GM12864 (cell line): ENCODE results near the gene ITIH2.
"Not testable (repeated sequence)": the region's sequence is repeated elsewhere in the genome, so short reads cannot be mapped to it uniquely, and the experiment has no call there.

Experiments used
- DNase-seq: peaks from one replicate; pipeline ENCODE4 v3.0.0-alpha.2; 2011; ENCODE audit warnings: low read depth
- H3K4me3 ChIP-seq: 2 replicates; pipeline ENCODE4 v1.5.1; 2011; ENCODE audit warnings: mild to moderate bottlenecking, low read depth, low read length, control low read depth
- TF ChIP-seq, protein P1 (sequence below): IDR thresholded peaks from 2 replicates; pipeline ENCODE4 v1.5.1; 2011; ENCODE audit warnings: low read depth, mild to moderate bottlenecking, moderate library complexity, low read length, control low read depth, inconsistent platforms; ENCODE audit errors: missing control alignments

The ITIH2 gene

DNA sequence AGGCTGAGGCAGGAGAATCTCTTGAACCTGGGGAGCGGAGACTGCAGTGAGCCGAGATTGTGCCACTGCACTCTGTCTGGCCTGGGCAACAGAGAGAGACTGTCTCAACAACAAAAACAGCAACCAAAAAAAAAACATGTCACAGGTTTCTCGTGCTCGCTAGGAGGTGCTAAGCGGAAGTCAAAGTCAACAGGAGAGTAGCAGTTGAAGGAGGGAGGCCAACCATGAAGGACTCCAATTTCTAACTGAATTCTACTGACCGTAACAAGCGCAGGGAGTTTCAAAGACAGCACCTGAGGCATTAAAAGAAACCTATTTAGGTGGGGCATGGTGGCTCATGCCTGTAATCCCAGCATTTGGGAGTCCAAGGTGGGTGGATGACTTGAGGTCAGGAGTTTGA, 65.3 kb downstream of the ITIH2 start:
- H3K4me3 ChIP-seq: no peak overlapping the region
- DNase-seq: no peak
- TF ChIP-seq, protein P1, sequence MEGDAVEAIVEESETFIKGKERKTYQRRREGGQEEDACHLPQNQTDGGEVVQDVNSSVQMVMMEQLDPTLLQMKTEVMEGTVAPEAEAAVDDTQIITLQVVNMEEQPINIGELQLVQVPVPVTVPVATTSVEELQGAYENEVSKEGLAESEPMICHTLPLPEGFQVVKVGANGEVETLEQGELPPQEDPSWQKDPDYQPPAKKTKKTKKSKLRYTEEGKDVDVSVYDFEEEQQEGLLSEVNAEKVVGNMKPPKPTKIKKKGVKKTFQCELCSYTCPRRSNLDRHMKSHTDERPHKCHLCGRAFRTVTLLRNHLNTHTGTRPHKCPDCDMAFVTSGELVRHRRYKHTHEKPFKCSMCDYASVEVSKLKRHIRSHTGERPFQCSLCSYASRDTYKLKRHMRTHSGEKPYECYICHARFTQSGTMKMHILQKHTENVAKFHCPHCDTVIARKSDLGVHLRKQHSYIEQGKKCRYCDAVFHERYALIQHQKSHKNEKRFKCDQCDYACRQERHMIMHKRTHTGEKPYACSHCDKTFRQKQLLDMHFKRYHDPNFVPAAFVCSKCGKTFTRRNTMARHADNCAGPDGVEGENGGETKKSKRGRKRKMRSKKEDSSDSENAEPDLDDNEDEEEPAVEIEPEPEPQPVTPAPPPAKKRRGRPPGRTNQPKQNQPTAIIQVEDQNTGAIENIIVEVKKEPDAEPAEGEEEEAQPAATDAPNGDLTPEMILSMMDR: no peak

GRCh38 chr10:7773845-7774801, 71.0 kb downstream of the ITIH2 start:
- no peak for DNase-seq
- no peak overlapping the region for H3K4me3 ChIP-seq
- TF ChIP-seq, protein P1: no peak

GRCh38 chr10:7776777-7777176, 73.7 kb downstream of the ITIH2 start:
- no peak for DNase-seq
- no peak overlapping the region for H3K4me3 ChIP-seq
- TF ChIP-seq, protein P1: no peak

- DNase-seq, H3K4me3 ChIP-seq: not testable (repeated sequence)
These were observed 79.1 kb downstream of the ITIH2 start for GRCh38 chr10:7782194-7782593.

GRCh38 chr10:7786430-7786829, 83.3 kb downstream of the ITIH2 start:
- TF ChIP-seq, protein P1: no peak
- no peak overlapping the region; the same call in 1 of the 2 replicates for H3K4me3 ChIP-seq
- DNase-seq: no peak

DNA sequence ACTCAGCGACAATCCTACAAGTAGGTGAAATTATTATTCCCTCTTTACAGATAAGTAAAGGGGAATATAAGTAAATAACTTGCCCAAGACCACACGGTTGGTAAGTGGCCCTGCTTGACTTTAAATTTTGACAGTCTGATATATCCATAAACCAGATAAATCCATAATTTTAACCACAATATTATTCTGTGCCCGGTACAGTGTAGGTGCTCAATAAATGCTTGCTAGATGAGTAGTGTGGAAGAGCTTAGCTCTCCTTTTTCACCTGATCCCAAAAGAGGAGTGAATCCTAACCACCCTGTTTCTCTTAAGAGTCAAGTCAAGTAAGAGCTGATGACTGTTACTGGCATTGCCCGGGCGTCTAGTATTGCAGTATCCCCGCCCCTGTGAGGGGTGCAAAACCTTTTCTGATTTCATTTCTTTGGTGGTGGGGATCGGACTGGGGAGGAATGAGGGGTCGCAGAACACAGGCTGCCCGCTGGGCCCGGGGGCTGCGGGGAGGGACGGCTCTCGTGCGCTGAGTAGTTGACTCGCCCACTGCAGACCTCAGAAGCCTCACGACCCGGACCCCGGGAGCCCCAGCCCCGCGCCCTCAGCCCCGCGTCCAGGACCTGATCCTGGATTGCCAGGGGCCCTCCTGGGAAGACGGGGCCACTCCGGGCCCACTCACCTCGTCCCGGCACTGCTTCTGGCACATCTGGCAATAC, 84.2 kb downstream of the ITIH2 start:
- TF ChIP-seq, protein P1: no peak
- DNase-seq: no peak
- H3K4me3 ChIP-seq: peak overlapping the region; percentile 70

DNA sequence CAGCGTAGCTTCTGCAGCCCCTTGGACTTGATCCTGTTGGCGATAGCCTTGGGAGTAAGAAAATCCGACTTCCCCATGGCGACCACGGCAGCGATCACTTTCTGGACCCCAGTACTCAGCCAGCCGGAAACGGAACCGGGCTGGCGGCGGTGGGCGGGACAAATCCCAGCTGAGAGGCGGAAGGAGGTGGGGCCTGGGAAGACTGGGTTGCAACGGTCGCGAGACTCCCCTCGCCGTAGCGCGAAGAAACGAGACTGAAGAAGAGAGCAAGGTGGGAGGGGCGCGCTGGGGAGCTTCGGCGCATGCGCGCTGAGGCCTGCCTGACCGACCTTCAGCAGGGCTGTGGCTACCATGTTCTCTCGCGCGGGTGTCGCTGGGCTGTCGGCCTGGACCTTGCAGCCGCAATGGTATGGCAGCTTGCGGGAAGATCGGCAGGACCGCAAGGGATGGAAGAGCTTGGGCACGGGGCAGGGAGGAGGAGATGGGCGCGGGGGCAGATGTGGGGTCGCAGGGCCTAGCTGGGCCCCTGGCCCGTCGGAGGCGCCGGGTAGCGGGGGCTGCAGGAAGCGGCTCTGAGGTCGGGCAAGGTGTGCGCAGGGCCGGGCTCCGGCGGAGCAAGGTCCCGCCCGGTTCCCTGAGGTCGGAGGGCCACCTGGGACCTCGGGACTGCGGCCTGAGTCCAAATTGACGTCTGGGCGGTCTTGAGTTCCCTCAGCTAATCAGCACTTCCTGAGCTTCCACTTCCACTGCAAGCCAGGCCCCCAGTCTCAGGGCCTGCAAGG, 84.9 kb downstream of the ITIH2 start, which contains the start of the genes ATP5F1C and KIN:
ATP5F1C (plus strand) TSS at position 321 of the 782 bp plus-strand sequence; CDS start at position 352, 31 bp downstream.
KIN (minus strand) TSS at position 137 of the 782 bp plus-strand sequence; CDS start at position 77, 60 bp downstream.
- TF ChIP-seq, protein P1: no peak
- DNase-seq: peak; percentile 90
- H3K4me3 ChIP-seq: peak within 1 kb of the TSS; percentile 70
